PC-9 (cell line): ENCODE measurements around the gene TNIK.

Source experiments
- EZH2 ChIP-seq: fragments of 200-600 bp; sonication (generic); IDR thresholded peaks from 2 replicates; pipeline ENCODE4 v1.8.0; 2017; ENCODE audit warnings: antibody characterized with exemption, low read depth
- TF ChIP-seq, protein P1 (sequence below): fragments of 200-600 bp; sonication (generic); conservative IDR thresholded peaks from 2 replicates; pipeline ENCODE4 v1.6.1; 2017; ENCODE audit warnings: mixed run types, antibody characterized with exemption, mild to moderate bottlenecking, moderate library complexity

DNA sequence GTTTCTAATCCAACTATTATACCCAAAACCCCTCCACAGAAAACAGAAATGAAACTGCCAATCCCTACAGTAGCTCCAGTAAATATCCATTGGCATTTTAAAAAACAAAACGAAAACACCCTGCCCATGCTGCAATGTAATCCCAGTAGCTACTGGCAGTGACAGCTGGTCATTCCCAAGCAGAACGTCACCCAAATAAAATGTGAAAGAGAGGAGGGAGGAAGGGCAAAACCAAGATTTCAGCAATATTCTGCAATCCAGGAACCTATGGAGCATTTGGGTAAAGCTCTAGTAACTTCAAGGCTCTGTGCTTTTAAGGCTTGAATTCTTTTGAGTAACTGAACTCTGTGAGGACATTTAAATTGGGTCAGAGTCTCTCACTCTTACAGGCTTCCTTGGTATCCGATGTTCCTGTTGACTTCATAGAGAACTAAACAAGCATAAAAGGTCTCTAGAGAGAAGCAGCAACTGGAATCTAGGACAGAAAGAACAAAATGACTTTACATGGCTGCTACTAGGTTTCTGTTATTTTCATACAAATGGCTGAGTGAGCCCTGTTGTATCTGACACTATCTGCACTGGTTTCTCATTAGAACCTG, 136.2 kb downstream of the TNIK start:
- TF ChIP-seq, protein P1, sequence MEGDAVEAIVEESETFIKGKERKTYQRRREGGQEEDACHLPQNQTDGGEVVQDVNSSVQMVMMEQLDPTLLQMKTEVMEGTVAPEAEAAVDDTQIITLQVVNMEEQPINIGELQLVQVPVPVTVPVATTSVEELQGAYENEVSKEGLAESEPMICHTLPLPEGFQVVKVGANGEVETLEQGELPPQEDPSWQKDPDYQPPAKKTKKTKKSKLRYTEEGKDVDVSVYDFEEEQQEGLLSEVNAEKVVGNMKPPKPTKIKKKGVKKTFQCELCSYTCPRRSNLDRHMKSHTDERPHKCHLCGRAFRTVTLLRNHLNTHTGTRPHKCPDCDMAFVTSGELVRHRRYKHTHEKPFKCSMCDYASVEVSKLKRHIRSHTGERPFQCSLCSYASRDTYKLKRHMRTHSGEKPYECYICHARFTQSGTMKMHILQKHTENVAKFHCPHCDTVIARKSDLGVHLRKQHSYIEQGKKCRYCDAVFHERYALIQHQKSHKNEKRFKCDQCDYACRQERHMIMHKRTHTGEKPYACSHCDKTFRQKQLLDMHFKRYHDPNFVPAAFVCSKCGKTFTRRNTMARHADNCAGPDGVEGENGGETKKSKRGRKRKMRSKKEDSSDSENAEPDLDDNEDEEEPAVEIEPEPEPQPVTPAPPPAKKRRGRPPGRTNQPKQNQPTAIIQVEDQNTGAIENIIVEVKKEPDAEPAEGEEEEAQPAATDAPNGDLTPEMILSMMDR: no peak
- no peak for TF ChIP-seq EZH2
